ENCODE data around the gene DOCK7. TPM values are rescaled to one million over a fixed set of nuclear protein-coding genes. Genes with fewer than 3 reads are reported as not detected.
"Not testable (repeated sequence)": the region's sequence is repeated elsewhere in the genome, so short reads cannot be mapped to it uniquely, and the experiment has no call there.

Gene DOCK7
- polyA plus RNA-seq, 2 donors: 4.2 to 4.3 TPM

- Histone ChIP-seq H3K27ac (ENCODE audit: low read depth in 2 of 2, low read length in 1 of 2) (peak overlapping the region in 1 of 2 donors; percentile 24), H3K4me1 (ENCODE audit: control insufficient read depth in 2 of 2, insufficient read depth in 2 of 2, low read length in 1 of 2) (no peaks in the 10 kb centered on the region), H3K9me3 (ENCODE audit: control insufficient read depth in 2 of 2, insufficient read depth in 1 of 2, low read depth in 1 of 2, low read length in 1 of 2) (no peaks in the 10 kb centered on the region), H3K36me3 (ENCODE audit: control insufficient read depth in 2 of 2, insufficient read depth in 2 of 2, low read length in 1 of 2) (no peaks in the 10 kb centered on the region), H3K4me3 (ENCODE audit: low read depth in 1 of 2, low read length in 2 of 2) (no peak overlapping the region), H3K27me3 (ENCODE audit: control insufficient read depth in 1 of 2, insufficient read depth in 2 of 2, low read length in 2 of 2) (no peaks in the 10 kb centered on the region)
- 66 to 76% methylated on average over 2 of the region's 2 CpGs for WGBS, 2 donors
These were observed 35.7 kb upstream of the DOCK7 start for GRCh38 chr1:62723883-62724282.

- no peak overlapping the region for H3K27ac ChIP-seq (ENCODE audit: low read depth in 2 of 2, low read length in 1 of 2)
- H3K9me3 ChIP-seq (ENCODE audit: control insufficient read depth in 2 of 2, insufficient read depth in 1 of 2, low read depth in 1 of 2, low read length in 1 of 2): no peaks in the 10 kb centered on the region
- H3K27me3 ChIP-seq (ENCODE audit: control insufficient read depth in 1 of 2, insufficient read depth in 2 of 2, low read length in 2 of 2): no peaks in the 10 kb centered on the region
- H3K36me3 ChIP-seq (ENCODE audit: control insufficient read depth in 2 of 2, insufficient read depth in 2 of 2, low read length in 1 of 2): no peaks in the 10 kb centered on the region
- no peak overlapping the region for H3K4me3 ChIP-seq (ENCODE audit: low read depth in 1 of 2, low read length in 2 of 2)
- no peaks in the 10 kb centered on the region for H3K4me1 ChIP-seq (ENCODE audit: control insufficient read depth in 2 of 2, insufficient read depth in 2 of 2, low read length in 1 of 2)
These were observed 34.6 kb upstream of the DOCK7 start for GRCh38 chr1:62722796-62723195.

GRCh38 chr1:62720946-62721554 lies 32.9 kb upstream of the DOCK7 start:
- H3K27me3 ChIP-seq (ENCODE audit: control insufficient read depth in 1 of 2, insufficient read depth in 2 of 2, low read length in 2 of 2): no peaks in the 10 kb centered on the region
- no peak overlapping the region for H3K4me3 ChIP-seq (ENCODE audit: low read depth in 1 of 2, low read length in 2 of 2)
- WGBS, 2 donors: 78 to 79% methylated on average over 4 of the region's 4 CpGs
- H3K36me3 ChIP-seq (ENCODE audit: control insufficient read depth in 2 of 2, insufficient read depth in 2 of 2, low read length in 1 of 2): no peaks in the 10 kb centered on the region
- H3K9me3 ChIP-seq (ENCODE audit: control insufficient read depth in 2 of 2, insufficient read depth in 1 of 2, low read depth in 1 of 2, low read length in 1 of 2): no peaks in the 10 kb centered on the region
- no peaks in the 10 kb centered on the region for H3K4me1 ChIP-seq (ENCODE audit: control insufficient read depth in 2 of 2, insufficient read depth in 2 of 2, low read length in 1 of 2)
- H3K27ac ChIP-seq (ENCODE audit: low read depth in 2 of 2, low read length in 1 of 2): no peak overlapping the region

GRCh38 chr1:62718400-62718799 lies 30.2 kb upstream of the DOCK7 start:
- not testable (repeated sequence) for H3K36me3 ChIP-seq (ENCODE audit: control insufficient read depth in 2 of 2, insufficient read depth in 2 of 2, low read length in 1 of 2); H3K4me1 ChIP-seq (ENCODE audit: control insufficient read depth in 2 of 2, insufficient read depth in 2 of 2, low read length in 1 of 2); H3K4me3 ChIP-seq (ENCODE audit: low read depth in 1 of 2, low read length in 2 of 2); H3K9me3 ChIP-seq (ENCODE audit: control insufficient read depth in 2 of 2, insufficient read depth in 1 of 2, low read depth in 1 of 2, low read length in 1 of 2); H3K27ac ChIP-seq (ENCODE audit: low read depth in 2 of 2, low read length in 1 of 2); H3K27me3 ChIP-seq (ENCODE audit: control insufficient read depth in 1 of 2, insufficient read depth in 2 of 2, low read length in 2 of 2)
- 93 to 95% methylated on average over 2 of the region's 2 CpGs for WGBS, 2 donors

- 94 to 96% methylated on average over 6 of the region's 6 CpGs for WGBS, 2 donors
- no peaks in the 10 kb centered on the region for H3K27me3 ChIP-seq (ENCODE audit: control insufficient read depth in 1 of 2, insufficient read depth in 2 of 2, low read length in 2 of 2)
- no peaks in the 10 kb centered on the region for H3K9me3 ChIP-seq (ENCODE audit: control insufficient read depth in 2 of 2, insufficient read depth in 1 of 2, low read depth in 1 of 2, low read length in 1 of 2)
- no peaks in the 10 kb centered on the region for H3K4me1 ChIP-seq (ENCODE audit: control insufficient read depth in 2 of 2, insufficient read depth in 2 of 2, low read length in 1 of 2)
- no peaks in the 10 kb centered on the region for H3K36me3 ChIP-seq (ENCODE audit: control insufficient read depth in 2 of 2, insufficient read depth in 2 of 2, low read length in 1 of 2)
- H3K4me3 ChIP-seq (ENCODE audit: low read depth in 1 of 2, low read length in 2 of 2): no peak overlapping the region
- no peak overlapping the region for H3K27ac ChIP-seq (ENCODE audit: low read depth in 2 of 2, low read length in 1 of 2)
These were observed 29.3 kb upstream of the DOCK7 start for GRCh38 chr1:62717483-62717882.

GRCh38 chr1:62716397-62716796 lies 28.2 kb upstream of the DOCK7 start:
- Histone ChIP-seq H3K27me3 (ENCODE audit: control insufficient read depth in 1 of 2, insufficient read depth in 2 of 2, low read length in 2 of 2) (no peaks in the 10 kb centered on the region), H3K36me3 (ENCODE audit: control insufficient read depth in 2 of 2, insufficient read depth in 2 of 2, low read length in 1 of 2) (no peaks in the 10 kb centered on the region), H3K9me3 (ENCODE audit: control insufficient read depth in 2 of 2, insufficient read depth in 1 of 2, low read depth in 1 of 2, low read length in 1 of 2) (no peaks in the 10 kb centered on the region), H3K4me1 (ENCODE audit: control insufficient read depth in 2 of 2, insufficient read depth in 2 of 2, low read length in 1 of 2) (no peaks in the 10 kb centered on the region), H3K27ac (ENCODE audit: low read depth in 2 of 2, low read length in 1 of 2) (no peak overlapping the region), H3K4me3 (ENCODE audit: low read depth in 1 of 2, low read length in 2 of 2) (no peak overlapping the region)
- WGBS, 2 donors: 64% methylated on average over 3 of the region's 3 CpGs

- no peak overlapping the region for H3K4me3 ChIP-seq (ENCODE audit: low read depth in 1 of 2, low read length in 2 of 2)
- WGBS, 2 donors: 61 to 66% methylated on average over 3 of the region's 3 CpGs
- H3K9me3 ChIP-seq (ENCODE audit: control insufficient read depth in 2 of 2, insufficient read depth in 1 of 2, low read depth in 1 of 2, low read length in 1 of 2): no peaks in the 10 kb centered on the region
- no peak overlapping the region for H3K27ac ChIP-seq (ENCODE audit: low read depth in 2 of 2, low read length in 1 of 2)
- no peaks in the 10 kb centered on the region for H3K4me1 ChIP-seq (ENCODE audit: control insufficient read depth in 2 of 2, insufficient read depth in 2 of 2, low read length in 1 of 2)
- H3K27me3 ChIP-seq (ENCODE audit: control insufficient read depth in 1 of 2, insufficient read depth in 2 of 2, low read length in 2 of 2): no peaks in the 10 kb centered on the region
- no peaks in the 10 kb centered on the region for H3K36me3 ChIP-seq (ENCODE audit: control insufficient read depth in 2 of 2, insufficient read depth in 2 of 2, low read length in 1 of 2)
These were observed 24.4 kb upstream of the DOCK7 start for GRCh38 chr1:62712336-62713243.

- Histone ChIP-seq H3K27me3 (ENCODE audit: control insufficient read depth in 1 of 2, insufficient read depth in 2 of 2, low read length in 2 of 2) (no peaks in the 10 kb centered on the region), H3K36me3 (ENCODE audit: control insufficient read depth in 2 of 2, insufficient read depth in 2 of 2, low read length in 1 of 2) (no peaks in the 10 kb centered on the region), H3K9me3 (ENCODE audit: control insufficient read depth in 2 of 2, insufficient read depth in 1 of 2, low read depth in 1 of 2, low read length in 1 of 2) (no peaks in the 10 kb centered on the region), H3K4me3 (ENCODE audit: low read depth in 1 of 2, low read length in 2 of 2) (no peak overlapping the region), H3K27ac (ENCODE audit: low read depth in 2 of 2, low read length in 1 of 2) (no peak overlapping the region), H3K4me1 (ENCODE audit: control insufficient read depth in 2 of 2, insufficient read depth in 2 of 2, low read length in 1 of 2) (no peaks in the 10 kb centered on the region)
- 80 to 85% methylated on average over 2 of the region's 2 CpGs for WGBS, 2 donors
These were observed 19.5 kb upstream of the DOCK7 start for GRCh38 chr1:62707744-62708120.

- H3K27me3 ChIP-seq (ENCODE audit: control insufficient read depth in 1 of 2, insufficient read depth in 2 of 2, low read length in 2 of 2): no peaks in the 10 kb centered on the region
- no peaks in the 10 kb centered on the region for H3K36me3 ChIP-seq (ENCODE audit: control insufficient read depth in 2 of 2, insufficient read depth in 2 of 2, low read length in 1 of 2)
- H3K27ac ChIP-seq (ENCODE audit: low read depth in 2 of 2, low read length in 1 of 2): no peak overlapping the region
- no peak overlapping the region for H3K4me3 ChIP-seq (ENCODE audit: low read depth in 1 of 2, low read length in 2 of 2)
- H3K9me3 ChIP-seq (ENCODE audit: control insufficient read depth in 2 of 2, insufficient read depth in 1 of 2, low read depth in 1 of 2, low read length in 1 of 2): no peaks in the 10 kb centered on the region
- 51 to 70% methylated on average over 7 of the region's 7 CpGs for WGBS, 2 donors
- H3K4me1 ChIP-seq (ENCODE audit: control insufficient read depth in 2 of 2, insufficient read depth in 2 of 2, low read length in 1 of 2): no peaks in the 10 kb centered on the region
These were observed 19.0 kb upstream of the DOCK7 start for GRCh38 chr1:62706985-62707743.
